ENCODE data around the gene OR2A12.

The OR2A12 gene

GRCh38 chr7:144069511-144069910, 16.6 kb upstream of the OR2A12 start, which contains the start of gene OR2A25:
TSS of gene OR2A25 (plus strand) at chr7:144069811. CDS start at chr7:144074220, 4,409 bp downstream.
- H3K27me3 ChIP-seq (replicated peaks; ENCODE audit: insufficient read depth, low read length), result no peaks in the 10 kb centered on the region
- no peaks in the 10 kb centered on the region for H3F3A ChIP-seq (ENCODE audit: insufficient read depth, low read length)
- no peaks in the 10 kb centered on the region for H3K9me3 ChIP-seq (replicated peaks; ENCODE audit: insufficient read depth, low read length)
- no peak within 1 kb of the TSS for H3K4me2 ChIP-seq (ENCODE audit: low read depth, low read length)
- no peak within 1 kb of the TSS for H3K27ac ChIP-seq (ENCODE audit: low read length)
- H3K4me3 ChIP-seq (ENCODE audit: low read length), result no peak within 1 kb of the TSS
- H3K9ac ChIP-seq (ENCODE audit: low read length), result no peak within 1 kb of the TSS
- H3K79me2 ChIP-seq (ENCODE audit: low read length), result no peaks in the 10 kb centered on the region
- H3K36me3 ChIP-seq (replicated peaks; ENCODE audit: insufficient read depth, low read length), result no peaks in the 10 kb centered on the region
- no peak for DNase-seq
- no peak for TF ChIP-seq CTCF (IDR thresholded peaks at IDR 0.05; ENCODE audit: low read length)
- TF ChIP-seq EZH2 (optimal IDR thresholded peaks at IDR 0.05; ENCODE audit: low read depth, low read length), result no peak
- no peak for TF ChIP-seq EZH2phosphoT487 (IDR thresholded peaks at IDR 0.05; ENCODE audit: low read length)
- no peaks in the 10 kb centered on the region for H3K4me1 ChIP-seq (ENCODE audit: low read length)
- no peak within 1 kb of the TSS for H2AFZ ChIP-seq (ENCODE audit: low read length)
- no peaks in the 10 kb centered on the region for H3K9me2 ChIP-seq (replicated peaks; ENCODE audit: insufficient read depth, low read length)
- no peaks in the 10 kb centered on the region for H4K20me1 ChIP-seq (ENCODE audit: insufficient read depth, low read length)

- H3K36me3 ChIP-seq (replicated peaks; ENCODE audit: insufficient read depth, low read length), result no peaks in the 10 kb centered on the region
- H3K27ac ChIP-seq (ENCODE audit: low read length), result no peak overlapping the region
- no peaks in the 10 kb centered on the region for H3K9me3 ChIP-seq (replicated peaks; ENCODE audit: insufficient read depth, low read length)
- no peaks in the 10 kb centered on the region for H3K4me1 ChIP-seq (ENCODE audit: low read length)
- no peak overlapping the region for H3K4me2 ChIP-seq (ENCODE audit: low read depth, low read length)
- no peaks in the 10 kb centered on the region for H3K27me3 ChIP-seq (replicated peaks; ENCODE audit: insufficient read depth, low read length)
- no peak overlapping the region for H3K9ac ChIP-seq (ENCODE audit: low read length)
- no peaks in the 10 kb centered on the region for H3F3A ChIP-seq (ENCODE audit: insufficient read depth, low read length)
- no peak for DNase-seq
- H2AFZ ChIP-seq (ENCODE audit: low read length), result no peak overlapping the region
- no peaks in the 10 kb centered on the region for H3K79me2 ChIP-seq (ENCODE audit: low read length)
- no peaks in the 10 kb centered on the region for H3K9me2 ChIP-seq (replicated peaks; ENCODE audit: insufficient read depth, low read length)
- no peak for TF ChIP-seq CTCF (IDR thresholded peaks at IDR 0.05; ENCODE audit: low read length)
- TF ChIP-seq EZH2phosphoT487 (IDR thresholded peaks at IDR 0.05; ENCODE audit: low read length), result no peak
- no peak for TF ChIP-seq EZH2 (optimal IDR thresholded peaks at IDR 0.05; ENCODE audit: low read depth, low read length)
- H3K4me3 ChIP-seq (ENCODE audit: low read length), result no peak overlapping the region
- no peaks in the 10 kb centered on the region for H4K20me1 ChIP-seq (ENCODE audit: insufficient read depth, low read length)
These were observed 16.1 kb upstream of the OR2A12 start for GRCh38 chr7:144069953-144070352.

DNA sequence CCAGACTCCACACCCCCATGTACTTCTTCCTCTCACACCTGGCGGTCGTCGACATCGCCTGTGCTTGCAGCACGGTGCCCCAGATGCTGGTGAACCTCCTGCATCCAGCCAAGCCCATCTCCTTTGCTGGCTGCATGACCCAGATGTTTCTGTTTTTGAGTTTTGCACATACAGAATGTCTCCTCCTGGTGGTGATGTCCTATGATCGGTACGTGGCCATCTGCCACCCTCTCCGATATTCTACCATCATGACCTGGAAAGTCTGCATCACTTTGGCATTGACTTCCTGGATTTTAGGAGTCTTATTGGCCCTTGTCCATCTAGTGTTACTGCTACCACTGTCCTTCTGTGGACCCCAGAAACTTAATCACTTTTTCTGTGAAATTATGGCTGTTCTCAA, 11.7 kb upstream of the OR2A12 start:
- no peak for DNase-seq
- Histone ChIP-seq H3K4me2 (ENCODE audit: low read depth, low read length) (no peak overlapping the region), H3K27ac (ENCODE audit: low read length) (no peak overlapping the region), H3F3A (ENCODE audit: insufficient read depth, low read length) (no peaks in the 10 kb centered on the region), H3K9me3 (replicated peaks; ENCODE audit: insufficient read depth, low read length) (no peaks in the 10 kb centered on the region), H2AFZ (ENCODE audit: low read length) (no peak overlapping the region), H3K4me1 (ENCODE audit: low read length) (no peaks in the 10 kb centered on the region), H3K9me2 (replicated peaks; ENCODE audit: insufficient read depth, low read length) (no peaks in the 10 kb centered on the region), H3K9ac (ENCODE audit: low read length) (no peak overlapping the region), H3K36me3 (replicated peaks; ENCODE audit: insufficient read depth, low read length) (no peaks in the 10 kb centered on the region), H4K20me1 (ENCODE audit: insufficient read depth, low read length) (no peaks in the 10 kb centered on the region), H3K4me3 (ENCODE audit: low read length) (no peak overlapping the region), H3K27me3 (replicated peaks; ENCODE audit: insufficient read depth, low read length) (no peaks in the 10 kb centered on the region), H3K79me2 (ENCODE audit: low read length) (no peaks in the 10 kb centered on the region)
- TF ChIP-seq EZH2 (optimal IDR thresholded peaks at IDR 0.05; ENCODE audit: low read depth, low read length), result no peak
- no peak for TF ChIP-seq EZH2phosphoT487 (IDR thresholded peaks at IDR 0.05; ENCODE audit: low read length)
- TF ChIP-seq CTCF (IDR thresholded peaks at IDR 0.05; ENCODE audit: low read length), result no peak
